ENCODE measurements around the gene GID4. TPM values are rescaled to one million over a fixed set of nuclear protein-coding genes. Genes with fewer than 3 reads are reported as not detected.

The GID4 gene
- total RNA-seq, 6 donors from 2014 or later: 6.3 to 17.1 (median 9.8) TPM

DNA sequence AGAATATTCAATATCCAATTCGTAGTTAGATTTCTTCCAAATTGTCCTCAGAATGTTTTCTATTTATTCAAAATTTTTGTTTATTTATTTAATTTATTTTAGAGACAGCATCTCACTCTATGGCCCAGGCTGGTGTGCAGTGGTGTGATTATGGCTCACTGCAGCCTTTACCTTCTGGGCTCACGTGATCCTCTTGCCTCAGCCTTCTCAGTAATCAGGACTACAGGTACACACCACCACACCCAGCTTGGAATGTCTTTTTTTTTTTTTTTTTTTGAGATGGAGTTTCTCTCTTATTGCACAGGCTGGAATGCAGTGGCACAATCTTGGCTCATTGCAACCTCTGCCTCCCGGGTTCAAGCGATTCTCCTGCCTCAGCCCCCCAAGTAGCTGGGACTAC is 45.0 kb downstream of the GID4 start:
- no peaks in the 10 kb centered on the region for H3K36me3 ChIP-seq
- H3K4me3 ChIP-seq: no peak overlapping the region
- H3K9me3 ChIP-seq: no peaks in the 10 kb centered on the region
- H3K4me1 ChIP-seq: peaks cover 10 to 21% (median 14%) of the 10 kb centered on the region in 4 donors
- DNase-seq: no peak
- WGBS, 2 donors: 84 to 86% methylated on average over 4 of the region's 4 CpGs
- TF ChIP-seq POLR2A (IDR thresholded peaks at IDR 0.05) (no peak), POLR2AphosphoS5 (IDR thresholded peaks at IDR 0.05) (no peak), EP300 (IDR thresholded peaks at IDR 0.05) (no peak)
- TF ChIP-seq, protein P1, sequence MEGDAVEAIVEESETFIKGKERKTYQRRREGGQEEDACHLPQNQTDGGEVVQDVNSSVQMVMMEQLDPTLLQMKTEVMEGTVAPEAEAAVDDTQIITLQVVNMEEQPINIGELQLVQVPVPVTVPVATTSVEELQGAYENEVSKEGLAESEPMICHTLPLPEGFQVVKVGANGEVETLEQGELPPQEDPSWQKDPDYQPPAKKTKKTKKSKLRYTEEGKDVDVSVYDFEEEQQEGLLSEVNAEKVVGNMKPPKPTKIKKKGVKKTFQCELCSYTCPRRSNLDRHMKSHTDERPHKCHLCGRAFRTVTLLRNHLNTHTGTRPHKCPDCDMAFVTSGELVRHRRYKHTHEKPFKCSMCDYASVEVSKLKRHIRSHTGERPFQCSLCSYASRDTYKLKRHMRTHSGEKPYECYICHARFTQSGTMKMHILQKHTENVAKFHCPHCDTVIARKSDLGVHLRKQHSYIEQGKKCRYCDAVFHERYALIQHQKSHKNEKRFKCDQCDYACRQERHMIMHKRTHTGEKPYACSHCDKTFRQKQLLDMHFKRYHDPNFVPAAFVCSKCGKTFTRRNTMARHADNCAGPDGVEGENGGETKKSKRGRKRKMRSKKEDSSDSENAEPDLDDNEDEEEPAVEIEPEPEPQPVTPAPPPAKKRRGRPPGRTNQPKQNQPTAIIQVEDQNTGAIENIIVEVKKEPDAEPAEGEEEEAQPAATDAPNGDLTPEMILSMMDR (IDR thresholded peaks at IDR 0.05): no peak
- no peaks in the 10 kb centered on the region for H3K27me3 ChIP-seq
- ATAC-seq (ENCODE audit: low FRiP score in 2 of 2): no peak
- H3K27ac ChIP-seq: no peak overlapping the region

DNA sequence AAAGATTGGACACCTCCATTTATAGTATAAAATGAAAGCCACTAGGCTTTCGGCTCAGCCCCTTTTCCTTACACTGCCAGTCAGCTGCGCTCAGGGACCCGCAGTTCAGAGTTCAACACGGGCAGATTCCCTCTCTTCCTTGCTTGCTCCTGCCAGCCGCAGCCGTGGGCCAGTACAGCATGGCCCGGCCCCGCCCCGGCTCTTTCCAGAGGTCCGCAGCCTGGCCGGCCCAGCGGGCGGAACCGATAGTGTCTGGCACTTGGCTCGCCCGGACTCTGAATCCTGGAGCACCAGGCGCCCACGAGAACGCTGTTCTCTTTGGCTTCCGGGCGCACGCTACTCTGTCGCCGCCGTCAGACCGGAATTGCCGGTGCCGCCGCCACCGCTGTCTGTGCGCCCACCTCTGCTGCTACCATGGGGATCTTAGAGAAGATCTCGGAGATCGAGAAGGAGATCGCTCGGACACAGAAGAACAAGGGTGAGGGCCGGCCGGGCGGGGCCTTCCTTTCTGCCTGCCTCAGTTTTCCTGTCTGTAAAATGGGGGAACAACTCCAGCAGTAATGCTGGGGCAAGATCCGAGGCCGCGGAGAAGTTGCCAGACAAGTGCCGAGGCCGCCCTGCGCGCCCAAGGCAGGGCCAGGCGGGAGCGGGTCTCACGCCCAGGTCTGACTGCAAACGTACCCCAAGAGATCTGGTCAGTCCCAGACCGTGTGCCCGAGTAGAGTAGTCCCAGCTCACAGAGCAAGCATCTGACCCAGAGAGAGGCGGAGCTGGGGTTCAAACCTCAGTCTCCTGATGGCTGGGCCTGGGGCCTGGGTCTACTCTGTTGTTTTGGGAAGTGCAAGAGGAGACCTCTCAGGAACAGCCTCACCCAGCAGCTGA is 48.6 kb downstream of the GID4 start, which contains the start of gene DRG2:
TSS of gene DRG2 (plus strand) at position 339 of the 882 bp plus-strand sequence. CDS start at position 415, 76 bp downstream.
- peak; percentile 93 to 96 for DNase-seq
- Histone ChIP-seq H3K9me3 (no peaks in the 10 kb centered on the region), H3K27me3 (no peaks in the 10 kb centered on the region), H3K4me3 (peak within 1 kb of the TSS; percentile 68 to 90 (median 78)), H3K36me3 (peaks cover 0 to 15% (median 2%) of the 10 kb centered on the region in 4 donors), H3K27ac (peak within 1 kb of the TSS; percentile 77 to 86 (median 82)), H3K4me1 (peaks cover 10 to 26% (median 14%) of the 10 kb centered on the region in 4 donors)
- TF ChIP-seq POLR2A (IDR thresholded peaks at IDR 0.05): peak in 2 of 4 donors; percentile 45 to 64
- TF ChIP-seq POLR2AphosphoS5 (IDR thresholded peaks at IDR 0.05): peak; percentile 79 to 82
- TF ChIP-seq, protein P1 (IDR thresholded peaks at IDR 0.05): peak in 2 of 6 experiments; percentile 27 to 36
- TF ChIP-seq EP300 (IDR thresholded peaks at IDR 0.05): peak in 1 of 4 donors; percentile 33
- ATAC-seq (ENCODE audit: low FRiP score in 2 of 2): peak; percentile 98 to 99
- WGBS, 2 donors: 0 to 1% methylated on average over 40 to 45 of the region's 52 CpGs

DNA sequence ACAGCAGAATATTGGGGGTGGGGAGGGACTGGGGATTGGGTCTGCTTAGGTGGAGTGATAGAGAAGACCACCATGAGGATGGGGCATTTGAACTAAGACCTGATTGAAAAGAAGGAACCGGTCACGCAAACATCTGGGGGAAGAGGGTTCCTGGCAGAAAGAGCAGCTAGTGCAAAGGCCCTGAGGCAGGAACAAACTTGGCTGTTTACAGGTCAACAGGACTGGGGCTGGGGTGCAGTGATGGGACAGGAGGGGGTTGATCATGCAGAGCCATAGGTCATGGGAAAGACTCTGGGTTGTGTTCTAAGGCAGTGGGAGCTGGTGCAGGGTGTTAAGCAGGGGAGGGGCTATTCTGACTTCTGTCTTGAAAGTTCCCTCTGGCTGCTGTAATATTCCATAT is 50.4 kb downstream of the GID4 start:
- WGBS, 2 donors: 98 to 100% methylated on average over 2 of the region's 2 CpGs
- no peak for TF ChIP-seq POLR2AphosphoS5 (IDR thresholded peaks at IDR 0.05)
- no peak for TF ChIP-seq POLR2A (IDR thresholded peaks at IDR 0.05)
- TF ChIP-seq, protein P1 (IDR thresholded peaks at IDR 0.05): no peak
- TF ChIP-seq EP300 (IDR thresholded peaks at IDR 0.05): no peak

DNA sequence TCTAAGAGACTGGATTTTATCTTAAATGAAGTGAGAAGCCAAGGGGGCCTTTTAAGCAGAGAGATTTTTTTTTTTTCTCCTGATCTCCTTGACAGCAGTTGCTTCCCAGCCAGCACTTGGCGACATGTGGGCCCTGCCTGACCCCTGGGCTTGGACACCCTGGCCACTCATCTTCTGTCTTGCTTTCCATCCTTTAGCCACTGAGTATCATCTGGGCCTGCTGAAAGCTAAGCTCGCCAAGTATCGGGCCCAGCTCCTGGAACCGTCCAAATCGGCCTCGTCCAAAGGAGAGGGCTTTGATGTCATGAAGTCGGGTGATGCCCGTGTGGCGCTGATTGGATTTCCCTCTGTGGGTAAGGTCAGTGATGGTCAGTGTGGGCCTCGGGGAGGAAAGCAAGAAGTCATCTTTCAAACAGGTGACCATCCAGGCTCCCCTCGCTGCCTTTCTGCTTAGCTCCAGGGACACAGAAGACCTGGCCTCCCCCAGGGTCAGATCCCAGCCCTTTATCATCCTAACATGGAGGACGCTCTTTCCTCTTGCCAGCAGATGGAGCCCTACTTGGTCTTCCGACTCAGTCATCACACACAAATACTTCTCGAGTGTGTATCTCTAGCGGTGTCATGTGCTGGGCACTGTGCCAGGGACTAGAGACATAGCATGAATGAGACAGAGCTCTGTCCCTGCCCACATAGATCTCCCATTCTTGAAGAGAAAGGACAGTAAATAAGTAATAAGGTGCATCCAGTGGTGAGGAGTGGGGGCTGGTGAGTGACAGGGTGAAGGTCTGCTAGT is 54.6 kb downstream of the GID4 start:
- peaks cover 10 to 70% (median 45%) of the 10 kb centered on the region in 4 donors for H3K36me3 ChIP-seq
- H3K9me3 ChIP-seq: no peaks in the 10 kb centered on the region
- H3K4me1 ChIP-seq: peaks cover 4 to 10% (median 6%) of the 10 kb centered on the region in 4 donors
- ATAC-seq (ENCODE audit: low FRiP score in 2 of 2): no peak
- no peak for TF ChIP-seq POLR2AphosphoS5 (IDR thresholded peaks at IDR 0.05)
- TF ChIP-seq, protein P1 (IDR thresholded peaks at IDR 0.05): no peak
- TF ChIP-seq POLR2A (IDR thresholded peaks at IDR 0.05): no peak
- TF ChIP-seq EP300 (IDR thresholded peaks at IDR 0.05): no peak
- DNase-seq: no peak
- no peak overlapping the region for H3K27ac ChIP-seq
- no peaks in the 10 kb centered on the region for H3K27me3 ChIP-seq
- H3K4me3 ChIP-seq: no peak overlapping the region
- WGBS, 2 donors: 76 to 83% methylated on average over 15 of the region's 15 CpGs

More for the DNA sequence above, 50.4 kb downstream of the GID4 start:
- Histone ChIP-seq H3K9me3 (no peaks in the 10 kb centered on the region), H3K27me3 (no peaks in the 10 kb centered on the region), H3K4me3 (no peak overlapping the region), H3K4me1 (peaks cover 10 to 26% (median 16%) of the 10 kb centered on the region in 4 donors), H3K27ac (no peak overlapping the region), H3K36me3 (peaks cover 0 to 28% (median 10%) of the 10 kb centered on the region in 4 donors)
- DNase-seq (no peak), ATAC-seq (ENCODE audit: low FRiP score in 2 of 2) (no peak)
